Thyroid gland (tissue), 4 donors: ENCODE data around the gene SUPT6H.

ENCODE experiments used
- CTCF ChIP-seq, 6 experiments: fragments of 200-600 bp in 3 of 6; fragments of 450-650 bp in 3 of 6; sonication (generic) in 3 of 6; IDR thresholded peaks; one replicate each; pipeline ENCODE4 v1.5.1; 2016 to 2019; ENCODE audit warnings: antibody characterized with exemption in 6 of 6, mild to moderate bottlenecking in 2 of 6, inconsistent platforms in 1 of 6, moderate library complexity in 1 of 6
- POLR2A ChIP-seq, 2 donors: fragments of 450-650 bp; IDR thresholded peaks; one replicate each; pipeline ENCODE4 v1.6.1; 2017; ENCODE audit warnings: antibody characterized with exemption in 2 of 2, mild to moderate bottlenecking in 2 of 2, moderate library complexity in 1 of 2

GRCh38 chr17:28724500-28725165, 62.6 kb downstream of the SUPT6H start:
- TF ChIP-seq CTCF (IDR thresholded peaks at IDR 0.05), result no peak
- no peak for TF ChIP-seq POLR2A (IDR thresholded peaks at IDR 0.05)
